Activated CD4-positive, alpha-beta T cell treated with anti-CD3 and anti-CD28 coated beads, Interleukin-2, Interleukin-4, amounts not matched to agents 100 ng/mL and 50 ng/mL, durations not matched to agents 16 hours and 8 hours (primary cell): ENCODE data around the gene INTS15.

Experiments
- DNase-seq: peaks from one replicate; pipeline ENCODE4 v3.0.0-alpha.2; 2020; ENCODE audit warnings: low spot score

Gene INTS15

GRCh38 chr7:6643915-6644625 lies 54.2 kb downstream of the INTS15 start:
- no peak for DNase-seq

GRCh38 chr7:6644728-6645127 lies 54.9 kb downstream of the INTS15 start:
- DNase-seq, result no peak

- no peak for DNase-seq
Observed at GRCh38 chr7:6646465-6646864, 56.6 kb downstream of the INTS15 start.

GRCh38 chr7:6647080-6647479 lies 57.3 kb downstream of the INTS15 start:
- no peak for DNase-seq

GRCh38 chr7:6647541-6647940 lies 57.7 kb downstream of the INTS15 start:
- DNase-seq, result no peak

- no peak for DNase-seq
Observed at GRCh38 chr7:6648066-6648814, 58.4 kb downstream of the INTS15 start.

GRCh38 chr7:6648815-6649104 lies 58.9 kb downstream of the INTS15 start:
- no peak for DNase-seq

GRCh38 chr7:6649241-6649961 lies 59.6 kb downstream of the INTS15 start:
- DNase-seq, result no peak

GRCh38 chr7:6650086-6650485 lies 60.3 kb downstream of the INTS15 start:
- no peak for DNase-seq

GRCh38 chr7:6650521-6651011 lies 60.7 kb downstream of the INTS15 start:
- DNase-seq, result no peak

GRCh38 chr7:6651851-6652445 lies 62.1 kb downstream of the INTS15 start:
- DNase-seq, result no peak

- DNase-seq, result no peak
Observed at GRCh38 chr7:6652446-6653011, 62.7 kb downstream of the INTS15 start.

GRCh38 chr7:6653071-6654003 lies 63.5 kb downstream of the INTS15 start:
- DNase-seq, result no peak

GRCh38 chr7:6654113-6654841 lies 64.5 kb downstream of the INTS15 start:
- no peak for DNase-seq

- DNase-seq, result no peak
Observed at GRCh38 chr7:6654842-6655610, 65.2 kb downstream of the INTS15 start.

GRCh38 chr7:6655636-6656385 lies 66.0 kb downstream of the INTS15 start:
- no peak for DNase-seq

- DNase-seq, result no peak
Observed at GRCh38 chr7:6656413-6656812, 66.6 kb downstream of the INTS15 start.
